ENCODE data around the gene PIANP. TPM values are rescaled to one million over a fixed set of nuclear protein-coding genes. Genes with fewer than 3 reads are reported as not detected.
A peak's percentile ranks its signal among the peaks of the same experiment; 100 is the strongest.

Gene PIANP
- total RNA-seq, 2 donors from 2014 or later = 3.1 TPM; not detected in 1

DNA sequence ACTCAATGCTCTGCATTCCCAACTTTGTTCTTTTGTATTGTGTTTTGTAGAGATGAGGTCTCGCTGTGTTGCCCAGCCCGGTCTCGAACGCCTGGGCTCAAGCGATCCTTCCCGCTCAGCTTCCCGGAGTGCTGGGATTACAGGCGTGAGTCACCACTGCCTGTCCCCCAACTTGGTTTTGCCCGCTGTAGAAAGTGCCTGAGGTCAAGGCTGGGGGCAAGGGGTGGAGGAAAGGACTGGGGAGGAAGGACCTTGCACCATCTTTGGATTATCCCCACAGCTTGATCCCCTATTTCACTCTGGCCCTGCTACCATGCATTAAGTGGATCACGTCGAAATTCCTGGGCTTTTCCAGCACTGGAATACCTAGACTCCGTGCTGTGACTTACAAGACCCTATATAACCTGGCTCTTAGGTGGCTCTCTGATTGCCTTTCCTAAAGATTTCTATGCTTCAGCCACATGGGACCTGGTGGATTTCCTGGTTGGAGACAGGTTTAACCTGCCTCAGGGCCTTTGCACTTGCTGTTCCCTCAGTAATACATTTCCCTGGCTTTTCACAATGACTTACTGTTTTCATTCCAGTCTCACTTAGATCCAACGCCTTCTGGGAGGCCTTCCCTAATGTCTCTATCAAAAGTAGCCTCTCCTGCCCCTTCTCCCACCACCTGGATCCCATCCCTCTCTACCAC, 608 bp upstream of the PIANP start:
- H3K4me1 ChIP-seq (replicated peaks) = no peaks in the 10 kb centered on the region
- TF ChIP-seq, protein P1, sequence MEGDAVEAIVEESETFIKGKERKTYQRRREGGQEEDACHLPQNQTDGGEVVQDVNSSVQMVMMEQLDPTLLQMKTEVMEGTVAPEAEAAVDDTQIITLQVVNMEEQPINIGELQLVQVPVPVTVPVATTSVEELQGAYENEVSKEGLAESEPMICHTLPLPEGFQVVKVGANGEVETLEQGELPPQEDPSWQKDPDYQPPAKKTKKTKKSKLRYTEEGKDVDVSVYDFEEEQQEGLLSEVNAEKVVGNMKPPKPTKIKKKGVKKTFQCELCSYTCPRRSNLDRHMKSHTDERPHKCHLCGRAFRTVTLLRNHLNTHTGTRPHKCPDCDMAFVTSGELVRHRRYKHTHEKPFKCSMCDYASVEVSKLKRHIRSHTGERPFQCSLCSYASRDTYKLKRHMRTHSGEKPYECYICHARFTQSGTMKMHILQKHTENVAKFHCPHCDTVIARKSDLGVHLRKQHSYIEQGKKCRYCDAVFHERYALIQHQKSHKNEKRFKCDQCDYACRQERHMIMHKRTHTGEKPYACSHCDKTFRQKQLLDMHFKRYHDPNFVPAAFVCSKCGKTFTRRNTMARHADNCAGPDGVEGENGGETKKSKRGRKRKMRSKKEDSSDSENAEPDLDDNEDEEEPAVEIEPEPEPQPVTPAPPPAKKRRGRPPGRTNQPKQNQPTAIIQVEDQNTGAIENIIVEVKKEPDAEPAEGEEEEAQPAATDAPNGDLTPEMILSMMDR (IDR thresholded peaks at IDR 0.05) = no peak
- no peak for TF ChIP-seq POLR2A (IDR thresholded peaks at IDR 0.05)
- TF ChIP-seq POLR2AphosphoS5 (IDR thresholded peaks at IDR 0.05) = no peak
- H3K27me3 ChIP-seq (replicated peaks; ENCODE audit: insufficient read depth) = peaks cover 23% of the 10 kb centered on the region
- H3K4me3 ChIP-seq = peak overlapping the region; percentile 27 to 33
- DNase-seq (ENCODE audit: low spot score) = no peak
- H3K27ac ChIP-seq = no peak overlapping the region
- H3K36me3 ChIP-seq = no peaks in the 10 kb centered on the region
- intact Hi-C loops (cut with DNase I) = no loop called here
- H3K9me3 ChIP-seq = no peaks in the 10 kb centered on the region
- 27% methylated on average over 13 of the region's 13 CpGs for WGBS

DNA sequence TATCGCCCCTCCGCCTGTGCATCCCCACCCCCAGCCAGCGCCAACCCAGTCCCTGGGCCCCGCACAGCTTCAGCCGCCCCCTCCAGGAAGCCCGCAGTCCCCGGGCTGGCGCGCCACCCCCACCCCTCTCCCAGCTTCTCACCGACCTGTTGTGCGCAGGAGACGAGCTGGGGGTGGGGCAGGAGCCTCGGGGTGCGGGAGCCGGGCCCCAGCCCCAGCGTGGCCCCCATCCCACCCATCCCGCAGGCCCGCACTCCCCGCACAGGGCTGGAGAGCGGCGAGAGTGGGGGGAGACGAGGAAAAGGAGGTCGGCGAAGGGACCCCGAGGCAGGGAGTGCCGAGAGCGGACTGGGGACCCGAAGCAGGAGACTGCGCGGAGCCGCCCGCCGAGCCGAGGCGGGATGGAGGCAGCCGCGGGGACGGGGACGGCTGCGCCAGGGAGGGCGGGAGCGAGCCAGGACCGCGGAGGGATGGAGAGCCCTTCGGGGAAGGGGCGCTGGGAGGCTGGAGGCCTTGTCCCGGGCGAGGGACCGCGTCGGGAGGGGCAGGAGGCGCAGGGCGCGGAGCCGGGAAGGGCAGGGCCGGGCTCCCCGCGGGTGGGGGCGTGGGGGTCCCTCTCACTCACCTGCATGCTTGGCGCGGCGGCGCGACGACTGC, 498 bp downstream of the PIANP start:
- Histone ChIP-seq H3K4me3 (peak overlapping the region; percentile 27 to 33), H3K4me1 (replicated peaks) (no peaks in the 10 kb centered on the region), H3K9me3 (no peaks in the 10 kb centered on the region), H3K36me3 (no peaks in the 10 kb centered on the region), H3K27ac (no peak overlapping the region), H3K27me3 (replicated peaks; ENCODE audit: insufficient read depth) (peaks cover 23% of the 10 kb centered on the region)
- no peak for DNase-seq (ENCODE audit: low spot score)
- intact Hi-C loops (cut with DNase I) = no loop called here
- under 1% methylated on average over 64 of the region's 65 CpGs for WGBS
- TF ChIP-seq POLR2AphosphoS5 (IDR thresholded peaks at IDR 0.05) = no peak

DNA sequence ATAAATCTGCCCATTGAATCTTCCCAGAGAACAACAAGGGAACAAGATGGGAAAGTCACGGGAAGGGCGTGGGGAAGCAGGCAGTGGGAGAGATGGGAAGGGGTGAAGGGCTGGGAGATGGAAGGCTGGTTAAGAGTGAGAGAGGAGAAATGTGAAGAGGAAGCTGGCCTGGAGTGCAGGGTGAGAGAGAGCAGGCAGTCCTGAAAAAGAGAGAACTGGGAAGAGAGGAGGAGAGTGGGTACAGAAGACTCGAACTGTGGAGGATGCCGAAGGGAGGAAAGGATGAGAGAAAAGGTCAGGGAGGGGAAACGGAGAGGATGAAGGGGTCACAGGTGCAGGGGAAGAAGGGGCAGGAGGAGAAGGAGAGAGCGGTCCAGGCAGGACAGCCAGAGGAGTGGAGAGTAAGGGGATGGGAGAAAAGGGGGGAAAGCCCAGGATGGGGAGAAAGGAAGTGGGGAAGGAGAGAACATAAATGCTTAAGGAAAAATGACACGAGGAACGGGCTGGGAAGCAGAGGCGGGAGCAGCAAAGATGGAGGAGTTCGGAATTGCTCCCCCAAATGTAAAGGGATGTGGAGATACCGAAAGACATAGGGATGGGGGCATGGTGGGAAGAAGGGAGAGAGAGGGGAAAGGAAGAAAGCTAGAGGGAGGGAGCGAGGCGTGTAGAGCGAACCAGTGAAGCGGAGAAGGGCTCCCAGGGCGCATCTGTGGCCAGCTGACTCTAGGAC, 1.2 kb downstream of the PIANP start:
- Histone ChIP-seq H3K4me3 (peak overlapping the region in 1 of 2 donors; percentile 33), H3K27me3 (replicated peaks; ENCODE audit: insufficient read depth) (peaks cover 23% of the 10 kb centered on the region), H3K27ac (no peak overlapping the region), H3K9me3 (no peaks in the 10 kb centered on the region), H3K36me3 (no peaks in the 10 kb centered on the region), H3K4me1 (replicated peaks) (no peaks in the 10 kb centered on the region)
- no peak for DNase-seq (ENCODE audit: low spot score)
- intact Hi-C loops (cut with DNase I) = no loop called here
- TF ChIP-seq, protein P1 (IDR thresholded peaks at IDR 0.05) = no peak
- TF ChIP-seq POLR2AphosphoS5 (IDR thresholded peaks at IDR 0.05) (no peak), POLR2A (IDR thresholded peaks at IDR 0.05) (no peak)
- WGBS = 19% methylated on average over 16 of the region's 16 CpGs

DNA sequence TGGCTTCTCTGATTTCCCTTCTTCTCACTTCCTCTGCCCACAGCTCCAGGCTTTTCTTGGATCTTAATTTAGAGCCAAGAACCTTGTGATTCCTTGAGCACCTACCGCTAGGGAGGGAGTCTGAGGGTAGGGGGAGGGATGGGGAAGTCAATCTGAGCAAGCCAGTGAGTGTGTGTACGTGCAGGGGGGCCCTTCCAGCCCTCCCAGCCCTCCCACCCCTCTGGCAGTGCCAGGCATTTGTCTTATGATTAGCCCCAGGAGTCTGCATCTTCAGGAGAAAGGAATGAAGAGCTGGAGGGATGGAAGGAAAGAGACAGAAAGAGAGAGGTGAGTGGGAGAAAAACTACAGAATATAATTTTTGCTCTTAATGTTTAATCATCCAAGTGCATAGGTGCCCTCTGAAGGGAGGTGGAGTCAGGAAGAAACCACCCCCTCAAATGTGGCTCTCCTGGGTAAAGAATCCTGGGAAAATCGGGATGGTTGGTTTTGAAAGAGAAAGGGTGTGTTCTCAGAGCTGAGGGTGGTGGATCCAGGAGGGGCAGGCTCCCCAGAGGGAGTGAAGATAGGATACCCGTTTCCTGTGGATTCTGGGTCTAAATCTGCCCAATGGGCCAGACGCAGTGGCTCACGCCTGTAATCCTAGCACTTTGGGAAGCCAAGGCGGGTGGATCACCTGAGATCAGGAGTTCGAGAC, 2.1 kb downstream of the PIANP start:
- DNase-seq (ENCODE audit: low spot score) = no peak
- H3K36me3 ChIP-seq = no peaks in the 10 kb centered on the region
- H3K4me3 ChIP-seq = no peak overlapping the region
- no peak overlapping the region for H3K27ac ChIP-seq
- no peaks in the 10 kb centered on the region for H3K4me1 ChIP-seq (replicated peaks)
- TF ChIP-seq, protein P1 (IDR thresholded peaks at IDR 0.05) = no peak
- TF ChIP-seq POLR2A (IDR thresholded peaks at IDR 0.05) = no peak
- no peaks in the 10 kb centered on the region for H3K9me3 ChIP-seq
- peaks cover 21% of the 10 kb centered on the region for H3K27me3 ChIP-seq (replicated peaks; ENCODE audit: insufficient read depth)
- intact Hi-C loops (cut with DNase I) = no loop called here
- WGBS = 68% methylated on average over 8 of the region's 8 CpGs
